GM12878 (cell line): ENCODE results near the gene GRM5. TPM values are rescaled to one million over a fixed set of nuclear protein-coding genes. Genes with fewer than 3 reads are reported as not detected.

ENCODE experiments used
- ATAC-seq: fragments of 200-7000 bp; cut with Tn5 transposase; 3 replicates; pipeline ENCODE4 v1.9.1; 2020; ENCODE audit warnings: mild to moderate bottlenecking, moderate library complexity
- BruUV-seq: library from RNA; stranded (reverse); fragments of 400-500 nt; replicated peaks from 2 replicates; lab custom pipeline; 2021; lab: Mats Ljungman, UMichigan
- CTCF ChIA-PET: fragments of 300-600 bp; sonication (Branson Sonifier 250); formaldehyde crosslinking; extraction: SDS; loops from one replicate; lab custom pipeline; 2021; ENCODE audit warnings: inconsistent platforms; lab: Yijun Ruan, JAX
- POLR2A ChIA-PET: fragments of 350-600 bp; formaldehyde crosslinking; extraction: SDS; loops from one replicate; lab custom pipeline; 2021; ENCODE audit warnings: inconsistent platforms; lab: Charles Lee
- RAD21 ChIA-PET: fragments of 300-600 bp; sonication (Branson Sonifier 250); formaldehyde crosslinking; loops from one replicate; lab custom pipeline; 2023; ENCODE audit warnings: antibody characterized with exemption; ENCODE audit not compliant: unreplicated experiment; lab: Charles Lee
- SMC1A ChIA-PET: fragments of 300-600 bp; sonication (Branson Sonifier 250); formaldehyde crosslinking; loops from one replicate; lab custom pipeline; 2023; ENCODE audit not compliant: unreplicated experiment, uncharacterized antibody; lab: Charles Lee
- DNase-seq: peaks from one replicate; pipeline ENCODE4 v3.0.0-alpha.2; 2011; ENCODE audit warnings: low read depth, low spot score
- FAIRE-seq: peaks from 3 replicates; lab custom pipeline; 2011; peaks lifted over from hg19 to GRCh38; lab: Jason Lieb, UNC
- H2AFZ ChIP-seq: 2 replicates; pipeline ENCODE4 v1.6.0; 2011; ENCODE audit warnings: low read depth, low read length, control low read depth; ENCODE audit not compliant: control insufficient read depth
- H3K27ac ChIP-seq: 2 replicates; pipeline ENCODE4 v1.5.1; 2011; ENCODE audit warnings: control low read depth; ENCODE audit not compliant: control insufficient read depth, insufficient read depth
- H3K27me3 ChIP-seq, 2 experiments: replicated peaks in 1 of 2; 2 replicates each; pipeline versions ENCODE4 v1.6.0 to v1.6.1; 2011; ENCODE audit warnings: low read length in 1 of 2; ENCODE audit not compliant: control insufficient read depth in 2 of 2, insufficient read depth in 2 of 2
- H3K36me3 ChIP-seq, 2 experiments: 2 replicates each; pipeline ENCODE4 v1.5.1; 2011; ENCODE audit warnings: low read length in 1 of 2; ENCODE audit not compliant: control insufficient read depth in 2 of 2, insufficient read depth in 2 of 2
- H3K4me1 ChIP-seq: 2 replicates; pipeline ENCODE4 v1.6.1; 2011; ENCODE audit warnings: mild to moderate bottlenecking, low read length, moderate library complexity, mixed read lengths; ENCODE audit not compliant: control insufficient read depth, insufficient read depth
- H3K4me2 ChIP-seq: 2 replicates; pipeline ENCODE4 v1.6.0; 2011; ENCODE audit warnings: control low read depth; ENCODE audit not compliant: control insufficient read depth, insufficient read depth
- H3K4me3 ChIP-seq: fragments of 200-600 bp; sonication (generic); 2 replicates; pipeline ENCODE4 v1.5.1; 2016
- H3K79me2 ChIP-seq: 2 replicates; pipeline ENCODE4 v1.6.0; 2011; ENCODE audit warnings: low read length; ENCODE audit not compliant: control insufficient read depth, insufficient read depth
- H3K9ac ChIP-seq: 2 replicates; pipeline ENCODE4 v1.8.0; 2011; ENCODE audit warnings: low read length, control low read depth, mixed read lengths; ENCODE audit not compliant: control insufficient read depth, insufficient read depth
- H3K9me3 ChIP-seq: replicated peaks from 3 replicates; pipeline ENCODE4 v1.5.1; 2011; ENCODE audit warnings: mild to moderate bottlenecking, low read length; ENCODE audit not compliant: control insufficient read depth, insufficient read depth
- H4K20me1 ChIP-seq: 2 replicates; pipeline ENCODE4 v1.6.0; 2011; ENCODE audit not compliant: control insufficient read depth, insufficient read depth
- NKRF ChIP-seq: fragments of 450-650 bp; conservative IDR thresholded peaks from 2 replicates; pipeline ENCODE4 v1.6.1; 2017; ENCODE audit warnings: mild to moderate bottlenecking, moderate library complexity
- WGBS: methylation state at CpG from one replicate; pipeline ENCODE4 v1.1.6; 2016; ENCODE audit warnings: low lambda C conversion rate; ENCODE audit not compliant: insufficient replicate concordance, insufficient coverage; ENCODE audit errors: missing lambda C conversion rate; 5-methylcytosine and 5-hydroxymethylcytosine counted together
- in situ Hi-C: fragments of 300-500 bp; cut with MboI; formaldehyde crosslinking; loops from 9 replicates; pipeline ENCODE4 v1.14.3; 2018; ENCODE audit warnings: mixed read lengths
- intact Hi-C: fragments of 100-400 bp; cut with micrococcal nuclease; formaldehyde crosslinking; loops from one replicate; pipeline ENCODE4 v1.14.2; 2022; ENCODE audit not compliant: unreplicated experiment
- polyA plus RNA-seq, 11 experiments: library from polyadenylated mRNA; depleted of rRNA in 4 of 11; unstranded in 6 of 11; stranded (reverse) in 5 of 11; fragments of >200 nt; fragmentation: Nextera tagmentation in 4 of 11; fragmentation: Illumina TruSeq in 1 of 11; extraction: Ambion mirVana in 4 of 11; extraction: Trizol in 1 of 11; gene quantifications; 1 replicate in 1 of 11; 2 replicates in 10 of 11; pipeline versions ENCODE4 v1.2.1 to v1.2.3, GENCODE V29; 2011 to 2016; ENCODE audit warnings: inconsistent platforms in 2 of 11, missing spikeins in 2 of 11, low read depth in 1 of 11
- total RNA-seq, 4 experiments: library from RNA; depleted of rRNA in 3 of 4; stranded (reverse); fragments of >200 nt in 3 of 4; fragmentation: Illumina TruSeq in 1 of 4; extraction: Trizol in 1 of 4; gene quantifications; 2 replicates each; pipeline versions ENCODE4 v1.2.1 to v1.2.3, GENCODE V29; 2013 to 2021

Gene GRM5
- total and polyA plus RNA-seq, 10 of the 15 experiments (the other 5 are each of a cell fraction or from before 2014, with no cell fraction given): not detected

- ATAC-seq: no peak
- BruUV-seq: no TSS peak
- POLR2A ChIA-PET: no interaction called here
Measured at GRCh38 chr11:88553204-88553603, 512.6 kb downstream of the GRM5 start.

More at GRCh38 chr11:88553204-88553603, 512.6 kb downstream of the GRM5 start:
- 12% methylated on average over 2 of the region's 2 CpGs for WGBS
- H3K4me1 ChIP-seq: no peaks in the 10 kb centered on the region
- H2AFZ ChIP-seq: no peak overlapping the region
- no peaks in the 10 kb centered on the region for H3K79me2 ChIP-seq
- TF ChIP-seq NKRF: no peak
- no peak overlapping the region for H3K9ac ChIP-seq
- H4K20me1 ChIP-seq: no peaks in the 10 kb centered on the region
- no peak overlapping the region for H3K4me2 ChIP-seq
- intact Hi-C loops: loop anchor here (2.0 to 5.0 kb wide), 3 partner anchors 536 to 1201 kb away; no protein-coding TSS in a partner anchor
- SMC1A ChIA-PET: interaction anchor here (0.9 to 3.3 kb wide), 8 partner anchors 11 to 537 kb away, joined by 3 to 28 read pairs (median 3); no protein-coding TSS in a partner anchor
- CTCF ChIA-PET: interaction anchor here (0.8 to 5.8 kb wide), 16 partner anchors 11 to 675 kb away, joined by 3 to 75 read pairs (median 6); no protein-coding TSS in a partner anchor
- peaks cover 2 to 10% of the 10 kb centered on the region in 2 experiments; a peak in 3 of 4 replicates for H3K27me3 ChIP-seq
- H3K36me3 ChIP-seq: no peaks in the 10 kb centered on the region
- RAD21 ChIA-PET: interaction anchor here (2.3 to 4.4 kb wide), 2 partner anchors 334 to 536 kb away, joined by 14 to 42 read pairs; no protein-coding TSS in a partner anchor
- DNase-seq (no peak), FAIRE-seq (no peak)
- H3K4me3 ChIP-seq: no peak overlapping the region
- H3K9me3 ChIP-seq: no peaks in the 10 kb centered on the region
- in situ Hi-C loops: no loop called here
- no peak overlapping the region for H3K27ac ChIP-seq
